ENCODE data around the gene KRT1.

DNA sequence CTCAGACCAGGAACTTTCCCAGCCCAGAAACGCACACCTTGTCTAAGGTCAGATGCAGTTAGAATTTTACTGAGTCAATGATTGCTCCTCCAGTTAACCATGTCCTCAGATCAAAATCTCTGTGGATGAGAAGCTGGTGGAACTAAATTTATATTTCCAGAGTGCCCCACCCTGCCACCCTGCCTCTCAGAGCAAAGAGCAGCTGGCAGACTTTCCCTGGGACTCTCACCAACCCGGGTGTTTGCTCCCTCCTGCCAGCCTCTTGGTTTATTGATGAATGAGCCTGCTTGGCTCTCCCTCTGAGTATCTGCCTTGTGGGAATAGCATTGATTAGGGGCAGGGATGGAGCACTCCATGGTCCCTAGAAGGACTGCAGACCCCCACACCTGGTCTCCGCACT lies 5.9 kb upstream of the KRT1 start:
- TF ChIP-seq, protein P1, sequence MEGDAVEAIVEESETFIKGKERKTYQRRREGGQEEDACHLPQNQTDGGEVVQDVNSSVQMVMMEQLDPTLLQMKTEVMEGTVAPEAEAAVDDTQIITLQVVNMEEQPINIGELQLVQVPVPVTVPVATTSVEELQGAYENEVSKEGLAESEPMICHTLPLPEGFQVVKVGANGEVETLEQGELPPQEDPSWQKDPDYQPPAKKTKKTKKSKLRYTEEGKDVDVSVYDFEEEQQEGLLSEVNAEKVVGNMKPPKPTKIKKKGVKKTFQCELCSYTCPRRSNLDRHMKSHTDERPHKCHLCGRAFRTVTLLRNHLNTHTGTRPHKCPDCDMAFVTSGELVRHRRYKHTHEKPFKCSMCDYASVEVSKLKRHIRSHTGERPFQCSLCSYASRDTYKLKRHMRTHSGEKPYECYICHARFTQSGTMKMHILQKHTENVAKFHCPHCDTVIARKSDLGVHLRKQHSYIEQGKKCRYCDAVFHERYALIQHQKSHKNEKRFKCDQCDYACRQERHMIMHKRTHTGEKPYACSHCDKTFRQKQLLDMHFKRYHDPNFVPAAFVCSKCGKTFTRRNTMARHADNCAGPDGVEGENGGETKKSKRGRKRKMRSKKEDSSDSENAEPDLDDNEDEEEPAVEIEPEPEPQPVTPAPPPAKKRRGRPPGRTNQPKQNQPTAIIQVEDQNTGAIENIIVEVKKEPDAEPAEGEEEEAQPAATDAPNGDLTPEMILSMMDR (IDR thresholded peaks at IDR 0.05) = no peak
- TF ChIP-seq POLR2A (IDR thresholded peaks at IDR 0.05) = no peak
